ENCODE measurements around the gene SWSAP1. TPM values are rescaled to one million over a fixed set of nuclear protein-coding genes. Genes with fewer than 3 reads are reported as not detected.

The SWSAP1 gene
- total and polyA plus RNA-seq, 2 donors (not counting 1 experiment from before 2014, with no cell fraction given) = 0.50 to 1.2 TPM

- H3K79me2 ChIP-seq (ENCODE audit: control insufficient read depth, insufficient read depth, low read length) = no peaks in the 10 kb centered on the region
- H3K27me3 ChIP-seq (ENCODE audit: control insufficient read depth, insufficient read depth, low read length) = peaks cover 9% of the 10 kb centered on the region
- H3K4me3 ChIP-seq (replicated peaks in 1 of 4; ENCODE audit: control extremely low read depth in 1 of 4, insufficient read depth in 1 of 4, low read depth in 3 of 4, low read length in 4 of 4) = no peak overlapping the region
- H4K20me1 ChIP-seq (ENCODE audit: control insufficient read depth, extremely low read depth, insufficient read depth, low read length) = no peaks in the 10 kb centered on the region
- no peak overlapping the region for H3K4me2 ChIP-seq (ENCODE audit: extremely low read depth, insufficient read depth, low read length)
- no peaks in the 10 kb centered on the region for H3K36me3 ChIP-seq (ENCODE audit: control insufficient read depth, insufficient read depth, low read length)
- H3K27ac ChIP-seq (ENCODE audit: insufficient read depth, low read length) = no peak overlapping the region
- no peak overlapping the region for H2AFZ ChIP-seq (ENCODE audit: low read length)
- no peaks in the 10 kb centered on the region for H3K9me3 ChIP-seq (ENCODE audit: control insufficient read depth, insufficient read depth, low read depth, low read length)
- peak; percentile 17 to 25 for DNase-seq (ENCODE audit: low read depth in 2 of 2)
- H3K4me1 ChIP-seq (ENCODE audit: control insufficient read depth, extremely low read depth, insufficient read depth, low read length) = no peaks in the 10 kb centered on the region
- TF ChIP-seq EZH2 (IDR thresholded peaks at IDR 0.05; ENCODE audit: low read length, missing control alignments) (no peak), CTCF (conservative IDR thresholded peaks at IDR 0.05 in 1 of 2, IDR thresholded peaks at IDR 0.05 in 1 of 2; ENCODE audit: low read depth in 1 of 2, low read length in 2 of 2) (no peak)
- no peak overlapping the region for H3K9ac ChIP-seq (ENCODE audit: insufficient read depth, low read length)
These were observed 47.9 kb downstream of the SWSAP1 start for GRCh38 chr19:11422163-11423065.

DNA sequence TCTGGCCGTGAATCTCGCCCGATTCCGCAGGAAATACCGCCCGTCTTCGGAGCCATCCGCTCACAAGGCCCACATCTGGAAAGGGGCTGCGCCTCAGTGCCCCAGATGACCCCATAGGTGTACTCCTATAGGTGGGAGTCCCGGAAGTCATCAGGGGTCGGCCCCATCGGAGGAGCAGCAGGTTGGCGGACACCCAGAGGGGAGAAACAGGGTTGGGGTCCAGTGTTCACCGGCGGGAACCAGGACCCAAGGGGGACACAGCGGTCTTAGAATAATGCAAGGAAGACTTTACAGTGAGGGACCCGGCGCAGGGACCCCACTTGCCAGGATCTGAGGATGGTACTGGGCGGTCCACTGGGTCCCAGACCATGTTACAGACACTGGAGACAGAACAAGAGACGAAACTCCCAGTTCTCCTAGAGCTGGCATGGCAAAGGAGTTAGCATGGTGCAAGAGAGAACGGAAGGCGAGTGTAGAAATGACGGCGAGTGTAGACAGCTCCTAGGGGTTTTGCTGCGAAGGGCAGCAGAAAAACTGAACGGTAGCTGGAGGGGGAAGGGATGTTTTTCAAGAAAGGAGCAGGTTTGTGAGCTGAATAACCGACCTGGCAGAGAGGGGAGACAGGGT lies 48.8 kb downstream of the SWSAP1 start:
- Histone ChIP-seq H3K79me2 (ENCODE audit: control insufficient read depth, insufficient read depth, low read length) (no peaks in the 10 kb centered on the region), H3K4me3 (replicated peaks in 1 of 4; ENCODE audit: control extremely low read depth in 1 of 4, insufficient read depth in 1 of 4, low read depth in 3 of 4, low read length in 4 of 4) (no peak overlapping the region), H3K4me2 (ENCODE audit: extremely low read depth, insufficient read depth, low read length) (no peak overlapping the region), H3K27ac (ENCODE audit: insufficient read depth, low read length) (no peak overlapping the region), H3K36me3 (ENCODE audit: control insufficient read depth, insufficient read depth, low read length) (no peaks in the 10 kb centered on the region), H2AFZ (ENCODE audit: low read length) (no peak overlapping the region), H3K9ac (ENCODE audit: insufficient read depth, low read length) (no peak overlapping the region), H4K20me1 (ENCODE audit: control insufficient read depth, extremely low read depth, insufficient read depth, low read length) (no peaks in the 10 kb centered on the region), H3K27me3 (ENCODE audit: control insufficient read depth, insufficient read depth, low read length) (peaks cover 9% of the 10 kb centered on the region), H3K4me1 (ENCODE audit: control insufficient read depth, extremely low read depth, insufficient read depth, low read length) (no peaks in the 10 kb centered on the region), H3K9me3 (ENCODE audit: control insufficient read depth, insufficient read depth, low read depth, low read length) (no peaks in the 10 kb centered on the region)
- TF ChIP-seq CTCF (conservative IDR thresholded peaks at IDR 0.05 in 1 of 2, IDR thresholded peaks at IDR 0.05 in 1 of 2; ENCODE audit: low read depth in 1 of 2, low read length in 2 of 2) (no peak), EZH2 (IDR thresholded peaks at IDR 0.05; ENCODE audit: low read length, missing control alignments) (no peak)
- DNase-seq (ENCODE audit: low read depth in 2 of 2) = no peak

DNA sequence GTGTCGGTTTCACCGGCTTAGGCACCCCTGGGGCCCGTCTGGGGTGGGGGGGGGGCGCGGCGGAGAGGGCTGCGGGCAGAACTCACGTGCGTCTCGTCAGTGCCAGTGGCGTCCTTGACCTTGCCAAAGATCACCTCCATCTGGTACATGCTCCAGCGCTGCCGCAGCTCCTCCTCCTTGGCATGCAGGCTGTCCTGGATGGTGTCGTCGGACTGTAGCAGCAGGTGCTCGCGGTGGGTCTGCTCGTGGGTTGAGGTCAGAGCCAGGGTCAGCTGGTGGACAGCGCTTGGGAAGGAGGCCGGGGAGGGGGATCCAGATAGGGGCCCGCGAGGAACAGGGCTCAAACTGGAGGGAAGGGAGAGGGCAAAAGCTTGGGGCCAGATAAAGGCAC lies 49.3 kb downstream of the SWSAP1 start:
- Histone ChIP-seq H3K4me3 (replicated peaks in 1 of 4; ENCODE audit: control extremely low read depth in 1 of 4, insufficient read depth in 1 of 4, low read depth in 3 of 4, low read length in 4 of 4) (no peak overlapping the region), H3K27me3 (ENCODE audit: control insufficient read depth, insufficient read depth, low read length) (peaks cover 9% of the 10 kb centered on the region), H4K20me1 (ENCODE audit: control insufficient read depth, extremely low read depth, insufficient read depth, low read length) (no peaks in the 10 kb centered on the region), H3K36me3 (ENCODE audit: control insufficient read depth, insufficient read depth, low read length) (no peaks in the 10 kb centered on the region), H3K9me3 (ENCODE audit: control insufficient read depth, insufficient read depth, low read depth, low read length) (no peaks in the 10 kb centered on the region), H3K9ac (ENCODE audit: insufficient read depth, low read length) (no peak overlapping the region), H3K4me1 (ENCODE audit: control insufficient read depth, extremely low read depth, insufficient read depth, low read length) (no peaks in the 10 kb centered on the region), H3K4me2 (ENCODE audit: extremely low read depth, insufficient read depth, low read length) (no peak overlapping the region), H3K27ac (ENCODE audit: insufficient read depth, low read length) (no peak overlapping the region), H2AFZ (ENCODE audit: low read length) (no peak overlapping the region), H3K79me2 (ENCODE audit: control insufficient read depth, insufficient read depth, low read length) (no peaks in the 10 kb centered on the region)
- no peak for TF ChIP-seq CTCF (conservative IDR thresholded peaks at IDR 0.05 in 1 of 2, IDR thresholded peaks at IDR 0.05 in 1 of 2; ENCODE audit: low read depth in 1 of 2, low read length in 2 of 2)
- TF ChIP-seq EZH2 (IDR thresholded peaks at IDR 0.05; ENCODE audit: low read length, missing control alignments) = no peak
- no peak for DNase-seq (ENCODE audit: low read depth in 2 of 2)

Measured in fibroblast of lung (primary cell).